GM12864 (cell line): ENCODE data around the gene GDF9.

Source experiments
- DNase-seq: peaks from one replicate; pipeline ENCODE4 v3.0.0-alpha.2; 2011; ENCODE audit warnings: low read depth
- H3K4me3 ChIP-seq: 2 replicates; pipeline ENCODE4 v1.5.1; 2011; ENCODE audit warnings: mild to moderate bottlenecking, low read depth, low read length, control low read depth
- TF ChIP-seq, protein P1 (sequence below): IDR thresholded peaks from 2 replicates; pipeline ENCODE4 v1.5.1; 2011; ENCODE audit warnings: low read depth, mild to moderate bottlenecking, moderate library complexity, low read length, control low read depth, inconsistent platforms; ENCODE audit errors: missing control alignments

GDF9 gene

GRCh38 chr5:132884548-132884947, 18.3 kb upstream of the GDF9 start:
- H3K4me3 ChIP-seq: no peak overlapping the region
- TF ChIP-seq, protein P1, sequence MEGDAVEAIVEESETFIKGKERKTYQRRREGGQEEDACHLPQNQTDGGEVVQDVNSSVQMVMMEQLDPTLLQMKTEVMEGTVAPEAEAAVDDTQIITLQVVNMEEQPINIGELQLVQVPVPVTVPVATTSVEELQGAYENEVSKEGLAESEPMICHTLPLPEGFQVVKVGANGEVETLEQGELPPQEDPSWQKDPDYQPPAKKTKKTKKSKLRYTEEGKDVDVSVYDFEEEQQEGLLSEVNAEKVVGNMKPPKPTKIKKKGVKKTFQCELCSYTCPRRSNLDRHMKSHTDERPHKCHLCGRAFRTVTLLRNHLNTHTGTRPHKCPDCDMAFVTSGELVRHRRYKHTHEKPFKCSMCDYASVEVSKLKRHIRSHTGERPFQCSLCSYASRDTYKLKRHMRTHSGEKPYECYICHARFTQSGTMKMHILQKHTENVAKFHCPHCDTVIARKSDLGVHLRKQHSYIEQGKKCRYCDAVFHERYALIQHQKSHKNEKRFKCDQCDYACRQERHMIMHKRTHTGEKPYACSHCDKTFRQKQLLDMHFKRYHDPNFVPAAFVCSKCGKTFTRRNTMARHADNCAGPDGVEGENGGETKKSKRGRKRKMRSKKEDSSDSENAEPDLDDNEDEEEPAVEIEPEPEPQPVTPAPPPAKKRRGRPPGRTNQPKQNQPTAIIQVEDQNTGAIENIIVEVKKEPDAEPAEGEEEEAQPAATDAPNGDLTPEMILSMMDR: no peak
- no peak for DNase-seq

- no peak overlapping the region for H3K4me3 ChIP-seq
- TF ChIP-seq, protein P1: peak; percentile 69
- no peak for DNase-seq
These were observed 17.1 kb upstream of the GDF9 start for GRCh38 chr5:132883261-132883834.

GRCh38 chr5:132877938-132878337, 11.7 kb upstream of the GDF9 start:
- TF ChIP-seq, protein P1: no peak
- H3K4me3 ChIP-seq: no peak overlapping the region
- no peak for DNase-seq

DNA sequence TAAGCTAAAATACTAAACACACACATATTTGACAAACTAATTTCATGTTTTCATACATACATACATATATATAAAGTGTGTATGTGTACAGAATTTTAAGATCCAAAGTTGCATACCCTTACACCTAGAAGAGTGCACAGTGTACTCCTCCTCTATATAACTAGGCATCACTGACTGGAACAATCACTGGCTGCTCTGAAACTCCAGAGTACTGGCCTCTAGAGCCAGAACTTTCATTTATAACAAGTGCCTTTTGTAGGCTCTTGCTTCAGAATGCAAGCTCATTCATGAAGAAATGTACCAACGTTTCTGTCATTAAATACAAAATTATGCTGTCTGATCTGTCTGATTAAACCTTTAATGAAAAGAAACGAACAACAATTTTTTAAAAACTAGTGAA, 11.2 kb upstream of the GDF9 start:
- no peak overlapping the region for H3K4me3 ChIP-seq
- DNase-seq: no peak
- TF ChIP-seq, protein P1: no peak

DNA sequence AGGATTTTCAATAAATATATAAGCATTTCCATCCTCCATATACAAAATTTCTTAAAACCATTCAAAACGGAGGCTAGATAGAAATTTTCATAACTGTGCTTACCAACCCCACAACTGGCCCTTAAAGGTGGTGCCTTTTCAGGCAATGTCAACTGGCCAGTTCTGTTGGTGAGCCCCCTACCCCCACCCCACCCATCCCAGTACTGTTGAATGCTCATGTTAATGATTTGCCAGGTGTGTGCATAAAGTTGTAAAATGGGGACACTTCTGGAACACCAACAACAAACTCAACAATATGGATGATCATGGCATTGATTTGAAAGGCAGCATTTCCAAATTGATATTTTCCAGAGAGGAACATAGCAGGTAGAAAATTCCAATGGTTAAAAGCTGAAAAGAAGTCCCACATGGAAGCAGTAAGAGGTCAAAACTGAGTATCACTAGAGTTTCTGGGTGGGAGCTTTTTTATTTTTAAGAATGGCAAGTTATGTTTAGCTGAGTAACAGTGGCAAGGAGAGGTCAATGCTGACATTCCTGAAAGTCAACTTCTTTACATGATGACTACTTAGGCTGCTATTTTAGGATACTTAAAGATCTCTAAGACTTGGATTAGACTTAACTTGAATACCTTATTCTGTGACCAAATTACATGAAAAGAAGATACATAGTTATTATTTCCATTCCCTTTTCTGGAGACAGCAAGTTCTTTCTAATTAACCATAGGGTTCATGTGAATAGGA, 9.9 kb upstream of the GDF9 start:
- TF ChIP-seq, protein P1: no peak
- no peak for DNase-seq
- no peak overlapping the region for H3K4me3 ChIP-seq

DNA sequence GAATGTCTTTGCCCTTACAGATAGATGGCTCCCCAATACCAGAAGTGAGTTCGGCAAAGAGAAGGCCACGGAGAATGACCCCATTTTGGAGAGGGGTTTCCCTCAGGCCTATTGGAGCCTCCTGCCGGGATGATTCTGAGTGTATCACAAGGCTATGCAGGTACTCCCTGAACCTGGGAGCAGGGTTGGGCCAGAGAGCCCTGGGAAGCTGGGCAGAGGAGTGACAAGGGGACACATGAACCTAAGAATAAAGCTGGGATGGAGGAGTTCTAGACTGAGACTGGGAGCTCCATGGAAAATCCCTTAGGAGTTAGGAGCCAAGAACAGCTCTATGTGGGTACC, 7.6 kb upstream of the GDF9 start:
- TF ChIP-seq, protein P1: no peak
- DNase-seq: no peak
- H3K4me3 ChIP-seq: no peak overlapping the region
